SU-DHL-6 (cell line): Measurements from ENCODE around the gene TIPIN.
"Not testable (repeated sequence)": the region's sequence is repeated elsewhere in the genome, so short reads cannot be mapped to it uniquely, and the experiment has no call there.

Source experiments
- H2AFZ ChIP-seq: fragments of 200-600 bp; sonication (generic); 2 replicates; pipeline ENCODE4 v1.6.1; 2014; ENCODE audit warnings: low read depth, mild to moderate bottlenecking, moderate library complexity, mixed read lengths, antibody characterized with exemption, low read length; ENCODE audit not compliant: severe bottlenecking
- H3F3A ChIP-seq: fragments of 200-600 bp; shearing (Covaris generic); 2 replicates; pipeline ENCODE4 v1.6.0; 2016; ENCODE audit warnings: antibody characterized with exemption, mild to moderate bottlenecking; ENCODE audit not compliant: insufficient read depth
- H3K27ac ChIP-seq: fragments of 200-600 bp; sonication (generic); 2 replicates; pipeline ENCODE4 v1.5.1; 2016; ENCODE audit warnings: low read depth, mild to moderate bottlenecking, low read length, moderate library complexity, mixed read lengths
- H3K27me3 ChIP-seq: fragments of 200-600 bp; sonication (generic), shearing (Covaris generic); 2 replicates; pipeline ENCODE4 v1.6.0; 2014; ENCODE audit warnings: mild to moderate bottlenecking, low read length
- H3K36me3 ChIP-seq: fragments of 200-600 bp; sonication (generic); 2 replicates; pipeline ENCODE4 v1.6.1; 2014; ENCODE audit warnings: mild to moderate bottlenecking, low read length, mixed read lengths
- H3K4me2 ChIP-seq: fragments of 300-600, 200-600 bp; shearing (Covaris generic), sonication (generic); 2 replicates; pipeline ENCODE4 v1.6.0; 2014; ENCODE audit warnings: low read length, low read depth, mild to moderate bottlenecking; ENCODE audit not compliant: poor library complexity, severe bottlenecking
- H3K4me3 ChIP-seq: fragments of 200-600 bp; sonication (generic); 2 replicates; pipeline ENCODE4 v1.5.1; 2014; ENCODE audit warnings: antibody characterized with exemption, low read length, mild to moderate bottlenecking, mixed read lengths; ENCODE audit not compliant: insufficient read depth, poor library complexity, severe bottlenecking
- H3K79me2 ChIP-seq: fragments of 200-600 bp; sonication (generic); 2 replicates; pipeline ENCODE4 v1.6.1; 2014; ENCODE audit warnings: mild to moderate bottlenecking, low read length, moderate library complexity; ENCODE audit not compliant: insufficient read depth
- H3K9ac ChIP-seq: fragments of 200-600 bp; sonication (generic); 2 replicates; pipeline ENCODE4 v1.7.0; 2014; ENCODE audit warnings: mild to moderate bottlenecking, low read length
- H3K9me2 ChIP-seq: fragments of 200-600 bp; sonication (generic); replicated peaks from 2 replicates; pipeline ENCODE4 v1.6.1; 2014; ENCODE audit warnings: low read length; ENCODE audit not compliant: insufficient read depth
- H3K9me3 ChIP-seq: fragments of 200-600 bp; sonication (generic); 2 replicates; pipeline ENCODE4 v1.6.1; 2014; ENCODE audit warnings: low read length, mixed read lengths; ENCODE audit not compliant: insufficient read depth
- H4K20me1 ChIP-seq: fragments of 200-600 bp; sonication (generic); 2 replicates; pipeline ENCODE4 v1.6.1; 2014; ENCODE audit warnings: low read depth, mild to moderate bottlenecking, antibody characterized with exemption, low read length, moderate library complexity, mixed read lengths
- EZH2phosphoT487 ChIP-seq: fragments of 200-600 bp; sonication (generic), shearing (Covaris generic); conservative IDR thresholded peaks from 2 replicates; pipeline ENCODE4 v1.6.1; 2018; ENCODE audit warnings: mild to moderate bottlenecking, antibody characterized with exemption, low read length, moderate library complexity, mixed read lengths
- TF ChIP-seq, protein P1 (sequence below): fragments of 200-600 bp; sonication (generic); IDR thresholded peaks from one replicate; pipeline ENCODE4 v1.5.1; 2017; ENCODE audit warnings: antibody characterized with exemption, mild to moderate bottlenecking, low read length, moderate library complexity; ENCODE audit not compliant: insufficient read depth, poor library complexity, severe bottlenecking

TIPIN gene

DNA sequence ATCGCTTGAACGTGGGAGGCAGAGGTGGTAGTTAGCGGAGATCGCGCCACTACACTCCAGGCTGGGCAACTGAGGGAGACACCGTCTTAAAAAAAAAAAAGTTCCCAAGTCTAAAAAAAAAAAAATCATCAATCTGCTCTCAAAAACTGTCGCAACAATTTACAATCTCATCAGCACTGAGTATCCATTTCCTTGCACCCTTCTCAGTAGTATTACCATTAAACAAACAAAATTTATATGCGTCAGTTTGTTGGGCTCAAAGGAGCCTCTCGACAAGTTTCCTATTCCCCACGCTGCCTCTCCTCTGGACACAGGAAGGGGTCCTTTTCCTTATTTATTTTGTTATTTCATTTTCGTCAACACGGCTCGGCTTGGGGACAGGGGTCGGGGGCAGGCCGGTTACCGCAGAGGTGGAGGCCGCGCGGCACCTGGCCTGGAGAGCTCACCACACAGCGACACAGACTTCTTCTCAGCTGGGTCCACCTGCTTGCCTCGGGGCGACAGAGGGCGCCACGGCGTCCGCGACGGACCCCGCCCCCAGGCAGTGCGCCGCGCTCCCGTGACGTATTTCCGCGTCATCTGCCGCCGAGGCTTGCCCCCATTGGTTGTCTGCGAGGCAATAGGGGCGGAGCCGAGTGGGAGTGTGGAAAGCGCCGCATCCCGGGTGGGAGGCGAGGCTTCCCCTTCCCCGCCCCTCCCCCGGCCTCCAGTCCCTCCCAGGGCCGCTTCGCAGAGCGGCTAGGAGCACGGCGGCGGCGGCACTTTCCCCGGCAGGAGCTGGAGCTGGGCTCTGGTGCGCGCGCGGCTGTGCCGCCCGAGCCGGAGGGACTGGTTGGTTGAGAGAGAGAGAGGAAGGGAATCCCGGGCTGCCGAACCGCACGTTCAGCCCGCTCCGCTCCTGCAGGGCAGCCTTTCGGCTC lies 30.0 kb upstream of the TIPIN start, which contains the start of gene MAP2K1:
Gene MAP2K1, plus strand, starts transcription at position 709 of the 920 bp plus-strand sequence. CDS start 436 bp downstream, outside the sequence.
- Histone ChIP-seq H3F3A (peaks cover 20% of the 10 kb centered on the region), H3K4me2 (peak within 1 kb of the TSS; percentile 91), H3K9ac (peak within 1 kb of the TSS; percentile 72), H3K9me2 (no peaks in the 10 kb centered on the region), H3K4me3 (peak within 1 kb of the TSS; percentile 85), H2AFZ (peak within 1 kb of the TSS; percentile 93), H3K27ac (peak within 1 kb of the TSS; percentile 75), H3K36me3 (no peaks in the 10 kb centered on the region), H4K20me1 (0 out of 2 replicates have a peak, but pooled peaks cover 2% of the 10 kb centered on the region), H3K79me2 (peaks cover 42% of the 10 kb centered on the region), H3K9me3 (no peaks in the 10 kb centered on the region), H3K27me3 (no peaks in the 10 kb centered on the region)
- TF ChIP-seq EZH2phosphoT487 = no peak
- TF ChIP-seq, protein P1, sequence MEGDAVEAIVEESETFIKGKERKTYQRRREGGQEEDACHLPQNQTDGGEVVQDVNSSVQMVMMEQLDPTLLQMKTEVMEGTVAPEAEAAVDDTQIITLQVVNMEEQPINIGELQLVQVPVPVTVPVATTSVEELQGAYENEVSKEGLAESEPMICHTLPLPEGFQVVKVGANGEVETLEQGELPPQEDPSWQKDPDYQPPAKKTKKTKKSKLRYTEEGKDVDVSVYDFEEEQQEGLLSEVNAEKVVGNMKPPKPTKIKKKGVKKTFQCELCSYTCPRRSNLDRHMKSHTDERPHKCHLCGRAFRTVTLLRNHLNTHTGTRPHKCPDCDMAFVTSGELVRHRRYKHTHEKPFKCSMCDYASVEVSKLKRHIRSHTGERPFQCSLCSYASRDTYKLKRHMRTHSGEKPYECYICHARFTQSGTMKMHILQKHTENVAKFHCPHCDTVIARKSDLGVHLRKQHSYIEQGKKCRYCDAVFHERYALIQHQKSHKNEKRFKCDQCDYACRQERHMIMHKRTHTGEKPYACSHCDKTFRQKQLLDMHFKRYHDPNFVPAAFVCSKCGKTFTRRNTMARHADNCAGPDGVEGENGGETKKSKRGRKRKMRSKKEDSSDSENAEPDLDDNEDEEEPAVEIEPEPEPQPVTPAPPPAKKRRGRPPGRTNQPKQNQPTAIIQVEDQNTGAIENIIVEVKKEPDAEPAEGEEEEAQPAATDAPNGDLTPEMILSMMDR = peak; percentile 75

DNA sequence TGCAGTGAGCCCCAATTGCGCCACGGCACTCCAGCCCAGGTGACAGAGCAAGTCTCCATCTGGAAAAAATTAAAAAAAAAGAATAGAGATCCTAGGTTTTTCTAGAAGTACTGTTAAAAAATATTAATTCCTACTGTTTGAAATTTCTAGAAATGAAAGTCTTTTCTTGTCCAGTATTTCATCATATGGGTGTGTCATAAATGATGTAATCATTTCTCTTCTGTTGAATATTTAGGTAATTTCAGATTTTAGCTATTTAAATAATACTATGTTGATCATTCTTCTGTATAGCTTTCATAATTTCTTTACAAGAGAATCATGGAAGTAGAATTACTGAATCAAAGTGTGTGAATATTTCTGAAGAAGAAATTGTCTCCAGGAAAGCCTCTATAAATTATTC lies 24.9 kb upstream of the TIPIN start:
- H3K9me3 ChIP-seq, H3K4me3 ChIP-seq, H3K9ac ChIP-seq, H3F3A ChIP-seq, H3K79me2 ChIP-seq, H2AFZ ChIP-seq, H4K20me1 ChIP-seq, H3K27ac ChIP-seq, H3K36me3 ChIP-seq, H3K9me2 ChIP-seq, H3K4me2 ChIP-seq, H3K27me3 ChIP-seq: not testable (repeated sequence)

- no peak overlapping the region for H3K9ac ChIP-seq
- no peaks in the 10 kb centered on the region for H3K79me2 ChIP-seq
- no peaks in the 10 kb centered on the region for H3F3A ChIP-seq
- no peak overlapping the region for H3K4me3 ChIP-seq
- no peak overlapping the region for H2AFZ ChIP-seq
- H3K4me2 ChIP-seq = no peak overlapping the region
- no peak overlapping the region for H3K27ac ChIP-seq
- no peaks in the 10 kb centered on the region for H4K20me1 ChIP-seq
- H3K36me3 ChIP-seq = no peaks in the 10 kb centered on the region
- no peaks in the 10 kb centered on the region for H3K27me3 ChIP-seq
- no peaks in the 10 kb centered on the region for H3K9me2 ChIP-seq
- no peak for TF ChIP-seq EZH2phosphoT487
- TF ChIP-seq, protein P1 = no peak
- H3K9me3 ChIP-seq = no peaks in the 10 kb centered on the region
Measured at GRCh38 chr15:66378814-66379430, 22.4 kb upstream of the TIPIN start.

- Histone ChIP-seq H4K20me1 (no peaks in the 10 kb centered on the region), H3K4me3 (no peak overlapping the region), H2AFZ (no peak overlapping the region), H3K4me2 (no peak overlapping the region), H3K9me3 (no peaks in the 10 kb centered on the region), H3K79me2 (no peaks in the 10 kb centered on the region), H3K36me3 (no peaks in the 10 kb centered on the region), H3F3A (no peaks in the 10 kb centered on the region), H3K27me3 (no peaks in the 10 kb centered on the region), H3K9ac (no peak overlapping the region), H3K27ac (no peak overlapping the region), H3K9me2 (no peaks in the 10 kb centered on the region)
- TF ChIP-seq, protein P1 = no peak
- TF ChIP-seq EZH2phosphoT487 = no peak
Measured at GRCh38 chr15:66374179-66374578, 17.7 kb upstream of the TIPIN start.
